Endodermal cell (in vitro differentiated cells): Measurements from ENCODE around the gene GAL3ST3. TPM values are rescaled to one million over a fixed set of nuclear protein-coding genes. Genes with fewer than 3 reads are reported as not detected.

ENCODE experiments used
- DNase-seq: peaks from one replicate; pipeline ENCODE4 v3.0.0-alpha.2; 2017
- H3K27ac ChIP-seq: 2 replicates; pipeline ENCODE4 v1.5.1; 2013; ENCODE audit warnings: mild to moderate bottlenecking, low read depth, low read length, moderate library complexity
- H3K27me3 ChIP-seq: 2 replicates; pipeline ENCODE4 v1.6.1; 2013; ENCODE audit warnings: mild to moderate bottlenecking, low read length, moderate library complexity; ENCODE audit not compliant: insufficient read depth, control insufficient read depth, poor library complexity, severe bottlenecking
- H3K36me3 ChIP-seq: 2 replicates; pipeline ENCODE4 v1.7.0; 2013; ENCODE audit warnings: mild to moderate bottlenecking, low read length, moderate library complexity; ENCODE audit not compliant: control insufficient read depth, insufficient read depth
- H3K4me1 ChIP-seq: one replicate; pipeline ENCODE4 v1.7.0; 2013; ENCODE audit warnings: low read length; ENCODE audit not compliant: control insufficient read depth, insufficient read depth
- H3K4me3 ChIP-seq: 2 replicates; pipeline ENCODE4 v1.5.1; 2013; ENCODE audit warnings: mild to moderate bottlenecking, low read length, moderate library complexity
- H3K9ac ChIP-seq: 2 replicates; pipeline ENCODE4 v1.6.1; 2013; ENCODE audit warnings: mild to moderate bottlenecking, low read length, moderate library complexity; ENCODE audit not compliant: poor library complexity, severe bottlenecking; ENCODE audit errors: extremely low read depth
- H3K9me3 ChIP-seq: 2 replicates; pipeline ENCODE4 v1.6.1; 2013; ENCODE audit warnings: mild to moderate bottlenecking, low read length, moderate library complexity; ENCODE audit not compliant: control insufficient read depth
- H3K27ac Mint-ChIP-seq: 2 replicates; pipeline ENCODE4 v1.8.0; 2020; ENCODE audit warnings: mixed read lengths
- H3K27me3 Mint-ChIP-seq: 2 replicates; pipeline ENCODE4 v1.8.0; 2021; ENCODE audit warnings: mild to moderate bottlenecking, mixed read lengths; ENCODE audit not compliant: insufficient read depth
- H3K36me3 Mint-ChIP-seq: 2 replicates; pipeline ENCODE4 v1.8.0; 2020; ENCODE audit warnings: low read depth, mixed read lengths
- H3K4me1 Mint-ChIP-seq: 2 replicates; pipeline ENCODE4 v1.8.0; 2020; ENCODE audit warnings: mixed read lengths
- H3K4me3 Mint-ChIP-seq: 2 replicates; pipeline ENCODE4 v1.8.0; 2020; ENCODE audit warnings: mild to moderate bottlenecking, moderate library complexity, mixed read lengths
- H3K9me3 Mint-ChIP-seq: 2 replicates; pipeline ENCODE4 v1.8.0; 2020; ENCODE audit warnings: mild to moderate bottlenecking, mixed read lengths
- CTCF ChIP-seq: fragments of 200-600 bp; sonication (generic); conservative IDR thresholded peaks from 2 replicates; pipeline ENCODE4 v1.5.0; 2021; ENCODE audit warnings: antibody characterized with exemption, mild to moderate bottlenecking
- WGBS, 2 experiments: methylation state at CpG; one replicate each; pipeline versions ENCODE4 v1.1.5 to v1.1.7; 2013; ENCODE audit warnings: missing lambda C conversion rate in 2 of 2, mixed read lengths in 1 of 2; ENCODE audit not compliant: insufficient coverage in 1 of 2, insufficient read length in 1 of 2; 5-methylcytosine and 5-hydroxymethylcytosine counted together
- total RNA-seq, 2 donors: library from RNA; stranded (reverse); fragmentation: NEBNext Ultra II Directional in 1 of 2; extraction: Animal tissue kit (Norgen Biotek cat#: 25700) in 1 of 2; gene quantifications; 2 replicates in 1 of 2; 3 replicates in 1 of 2; pipeline ENCODE4 v1.2.1, GENCODE V29; 2021

Gene GAL3ST3
- total RNA-seq, 2 donors from 2014 or later = 7.4 to 11.2 TPM

GRCh38 chr11:66008095-66008467 is 40.9 kb downstream of the GAL3ST3 start:
- no peak for TF ChIP-seq CTCF
- no peaks in the 10 kb centered on the region for H3K27me3 ChIP-seq
- DNase-seq = no peak
- Mint-ChIP-seq H3K27ac (peak overlapping the region; percentile 32), H3K9me3 (no peaks in the 10 kb centered on the region), H3K36me3 (peaks cover 19% of the 10 kb centered on the region), H3K27me3 (peaks cover 8% of the 10 kb centered on the region), H3K4me1 (peaks cover 45% of the 10 kb centered on the region), H3K4me3 (no peak overlapping the region)
- peaks cover 30% of the 10 kb centered on the region for H3K4me1 ChIP-seq
- WGBS, 2 experiments = 82 to 97% methylated on average over 2 of the region's 2 CpGs
- peaks cover 22% of the 10 kb centered on the region for H3K36me3 ChIP-seq
- no peak overlapping the region for H3K9ac ChIP-seq
- no peak overlapping the region for H3K27ac ChIP-seq
- no peaks in the 10 kb centered on the region for H3K9me3 ChIP-seq
- H3K4me3 ChIP-seq = no peak overlapping the region

GRCh38 chr11:66007201-66007634 is 41.7 kb downstream of the GAL3ST3 start:
- Histone ChIP-seq H3K9me3 (no peaks in the 10 kb centered on the region), H3K36me3 (peaks cover 22% of the 10 kb centered on the region), H3K4me1 (peaks cover 27% of the 10 kb centered on the region), H3K4me3 (peak overlapping the region; percentile 12), H3K27me3 (no peaks in the 10 kb centered on the region), H3K9ac (peak overlapping the region; percentile 44), H3K27ac (no peak overlapping the region)
- no peaks in the 10 kb centered on the region for H3K9me3 Mint-ChIP-seq
- peak; percentile 83 for DNase-seq
- H3K36me3 Mint-ChIP-seq = peaks cover 19% of the 10 kb centered on the region
- H3K4me3 Mint-ChIP-seq = peak overlapping the region; percentile 12
- peaks cover 48% of the 10 kb centered on the region for H3K4me1 Mint-ChIP-seq
- TF ChIP-seq CTCF = no peak
- peak overlapping the region; percentile 95 for H3K27ac Mint-ChIP-seq
- 37 to 55% methylated on average over 4 to 5 of the region's 5 CpGs for WGBS, 2 experiments
- peaks cover 8% of the 10 kb centered on the region for H3K27me3 Mint-ChIP-seq

- Mint-ChIP-seq H3K9me3 (no peaks in the 10 kb centered on the region), H3K27me3 (peaks cover 6% of the 10 kb centered on the region), H3K4me1 (peaks cover 48% of the 10 kb centered on the region), H3K36me3 (peaks cover 19% of the 10 kb centered on the region), H3K27ac (peak overlapping the region; percentile 95), H3K4me3 (peak overlapping the region; percentile 12)
- Histone ChIP-seq H3K27ac (no peak overlapping the region), H3K4me1 (peaks cover 27% of the 10 kb centered on the region), H3K27me3 (no peaks in the 10 kb centered on the region), H3K9me3 (no peaks in the 10 kb centered on the region), H3K36me3 (peaks cover 22% of the 10 kb centered on the region), H3K9ac (peak overlapping the region; percentile 44), H3K4me3 (peak overlapping the region; percentile 12)
- DNase-seq = no peak
- 82 to 89% methylated on average over 3 to 4 of the region's 4 CpGs for WGBS, 2 experiments
- no peak for TF ChIP-seq CTCF
Measured at GRCh38 chr11:66006891-66007176, 42.1 kb downstream of the GAL3ST3 start.
